Gastrocnemius medialis (tissue), 4 donors: ENCODE data around the gene FTL.

Source experiments
- CTCF ChIP-seq, 5 experiments: fragments of 450-650 bp in 3 of 5; fragments of 200-600 bp in 2 of 5; sonication (generic) in 2 of 5; IDR thresholded peaks in 4 of 5; conservative IDR thresholded peaks in 1 of 5; 1 replicate in 4 of 5; 2 replicates in 1 of 5; pipeline ENCODE4 v1.5.1; 2016 to 2019; ENCODE audit warnings: antibody characterized with exemption in 5 of 5, mild to moderate bottlenecking in 3 of 5, moderate library complexity in 3 of 5
- POLR2A ChIP-seq, 2 donors: fragments of 450-650 bp; IDR thresholded peaks; one replicate each; pipeline ENCODE4 v1.6.1; 2017; ENCODE audit warnings: antibody characterized with exemption in 2 of 2, mild to moderate bottlenecking in 2 of 2, moderate library complexity in 2 of 2

- no peak for TF ChIP-seq POLR2A (IDR thresholded peaks at IDR 0.05)
- TF ChIP-seq CTCF (IDR thresholded peaks at IDR 0.05 in 4 of 5, conservative IDR thresholded peaks at IDR 0.05 in 1 of 5) = no peak
Observed at GRCh38 chr19:48938256-48938655, 26.9 kb upstream of the FTL start.
